Activated T-cell treated with anti-CD3 and anti-CD28 coated beads, Interleukin-2, amount 50 U/mL, for 72 hours (primary cell): ENCODE data around the gene FBXL7. TPM values are rescaled to one million over a fixed set of nuclear protein-coding genes. Genes with fewer than 3 reads are reported as not detected.

ENCODE experiments used
- ATAC-seq, 2 donors: fragments of 150-1000 bp; cut with Tn5 transposase; replicated peaks in 1 of 2; 2 replicates each; pipeline ENCODE4 v1.10.0; 2021; ENCODE audit warnings: moderate library complexity in 2 of 2, mild to moderate bottlenecking in 1 of 2
- DNase-seq, 2 donors: peaks; one replicate each; pipeline ENCODE4 v3.0.0; 2021 to 2022; ENCODE audit warnings: mixed read lengths in 1 of 2
- H3K27ac Mint-ChIP-seq: one replicate; pipeline ENCODE4 v1.8.0; 2022; ENCODE audit warnings: mild to moderate bottlenecking, moderate library complexity, mixed read lengths
- H3K27me3 Mint-ChIP-seq: one replicate; pipeline ENCODE4 v1.8.0; 2022; ENCODE audit warnings: low read depth, mixed read lengths
- H3K36me3 Mint-ChIP-seq, 2 donors: one replicate each; pipeline ENCODE4 v1.8.0; 2022; ENCODE audit warnings: mixed read lengths in 2 of 2, mild to moderate bottlenecking in 1 of 2; ENCODE audit not compliant: insufficient read depth in 2 of 2
- H3K4me1 Mint-ChIP-seq: one replicate; pipeline ENCODE4 v1.8.0; 2022; ENCODE audit warnings: low read depth, mixed read lengths
- H3K4me3 Mint-ChIP-seq, 2 donors: one replicate each; pipeline ENCODE4 v1.8.0; 2022; ENCODE audit warnings: mild to moderate bottlenecking in 2 of 2, mixed read lengths in 2 of 2, moderate library complexity in 2 of 2
- H3K9me3 Mint-ChIP-seq, 2 donors: one replicate each; pipeline ENCODE4 v1.8.0; 2022; ENCODE audit warnings: mixed read lengths in 2 of 2
- total RNA-seq, 2 donors: library from RNA; stranded (reverse); gene quantifications; one replicate each; pipeline ENCODE4 v1.2.3, GENCODE V29; 2022

The FBXL7 gene
- total RNA-seq, 2 donors from 2014 or later, result not detected

- H3K4me3 Mint-ChIP-seq, result no peak overlapping the region
- H3K27ac Mint-ChIP-seq, result no peak overlapping the region
- peaks cover 10% of the 10 kb centered on the region in 2 donors for H3K9me3 Mint-ChIP-seq
- ATAC-seq, result no peak
- H3K4me1 Mint-ChIP-seq, result no peaks in the 10 kb centered on the region
- no peak for DNase-seq
- no peaks in the 10 kb centered on the region for H3K27me3 Mint-ChIP-seq
- H3K36me3 Mint-ChIP-seq, result no peaks in the 10 kb centered on the region
These were observed 238.1 kb downstream of the FBXL7 start for GRCh38 chr5:15737871-15738664.

DNA sequence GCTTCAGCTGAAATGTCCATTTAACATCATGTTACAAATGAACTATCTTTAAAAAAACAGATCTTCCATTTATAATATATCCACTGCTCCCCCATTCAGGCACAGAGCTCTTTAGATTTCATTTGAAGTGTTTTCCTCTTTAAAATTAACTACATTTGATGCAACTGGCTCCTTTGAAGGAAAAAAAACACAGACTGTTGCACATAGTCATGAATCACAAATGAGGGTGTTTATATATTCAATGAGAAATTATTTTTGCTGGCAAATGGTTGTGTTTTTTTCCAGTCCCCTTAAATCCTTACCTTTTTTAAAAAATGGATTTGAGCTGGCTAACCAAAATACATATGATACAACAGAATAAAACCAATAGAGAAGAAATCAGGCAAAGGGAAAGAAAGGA, 240.4 kb downstream of the FBXL7 start:
- DNase-seq, result no peak
- Mint-ChIP-seq H3K27ac (peak overlapping the region; percentile 56), H3K27me3 (no peaks in the 10 kb centered on the region), H3K9me3 (peaks cover 10 to 14% of the 10 kb centered on the region in 2 donors), H3K4me1 (no peaks in the 10 kb centered on the region), H3K36me3 (peaks cover 1 to 4% of the 10 kb centered on the region in 2 donors), H3K4me3 (no peak overlapping the region)
- no peak for ATAC-seq

DNA sequence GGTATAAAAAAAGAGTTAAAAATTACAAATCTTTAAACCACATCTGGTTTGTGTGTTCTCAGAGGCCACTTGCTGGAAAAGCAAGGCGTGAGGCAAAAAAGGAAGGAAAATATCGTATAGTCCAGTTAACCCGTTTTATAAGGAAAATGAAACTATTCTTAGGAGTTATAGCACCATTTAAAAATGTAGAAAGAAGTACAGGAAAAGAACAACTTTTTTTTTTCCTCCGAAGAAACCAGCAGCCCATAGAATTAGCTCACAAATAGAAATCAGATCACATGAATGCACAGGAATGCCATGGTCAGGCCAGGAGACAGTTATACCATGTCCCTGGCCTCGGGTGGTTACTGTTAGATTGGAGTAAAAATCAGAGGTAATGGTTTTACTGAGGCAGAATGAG, 241.6 kb downstream of the FBXL7 start:
- ATAC-seq (no peak), DNase-seq (no peak)
- Mint-ChIP-seq H3K27me3 (no peaks in the 10 kb centered on the region), H3K4me3 (no peak overlapping the region), H3K27ac (no peak overlapping the region), H3K4me1 (no peaks in the 10 kb centered on the region), H3K9me3 (peaks cover 10 to 14% of the 10 kb centered on the region in 2 donors), H3K36me3 (peaks cover 1 to 4% of the 10 kb centered on the region in 2 donors)

DNA sequence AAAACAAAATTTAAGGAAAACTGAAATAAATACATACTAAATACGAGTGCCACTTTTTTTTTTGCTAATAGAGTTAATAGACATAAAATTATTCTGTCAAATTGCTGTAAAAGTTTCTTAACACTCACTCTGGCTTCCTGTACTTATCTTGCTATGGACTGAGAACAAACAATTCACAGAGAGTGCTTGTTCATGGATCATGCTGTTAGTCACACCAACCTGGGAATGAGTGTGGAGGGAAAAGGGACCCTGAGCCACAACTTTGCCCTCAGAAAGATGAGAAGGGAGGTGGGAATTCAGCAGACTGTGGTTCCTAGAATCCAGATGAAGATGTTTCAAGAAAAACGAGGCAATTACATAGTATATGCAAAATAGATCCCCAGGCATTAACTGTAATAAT, 246.9 kb downstream of the FBXL7 start:
- H3K4me3 Mint-ChIP-seq, result no peak overlapping the region
- no peaks in the 10 kb centered on the region for H3K4me1 Mint-ChIP-seq
- H3K27ac Mint-ChIP-seq, result no peak overlapping the region
- DNase-seq (no peak), ATAC-seq (no peak)
- H3K36me3 Mint-ChIP-seq, result peaks cover 1 to 4% of the 10 kb centered on the region in 2 donors
- H3K9me3 Mint-ChIP-seq, result peaks cover 10 to 12% of the 10 kb centered on the region in 2 donors
- H3K27me3 Mint-ChIP-seq, result no peaks in the 10 kb centered on the region

GRCh38 chr5:15748266-15748665, 248.3 kb downstream of the FBXL7 start:
- no peak overlapping the region for H3K27ac Mint-ChIP-seq
- H3K4me1 Mint-ChIP-seq, result no peaks in the 10 kb centered on the region
- peaks cover 1 to 4% of the 10 kb centered on the region in 2 donors for H3K36me3 Mint-ChIP-seq
- H3K9me3 Mint-ChIP-seq, result peaks cover 10% of the 10 kb centered on the region in 2 donors
- no peak for DNase-seq
- H3K27me3 Mint-ChIP-seq, result no peaks in the 10 kb centered on the region
- no peak for ATAC-seq
- H3K4me3 Mint-ChIP-seq, result no peak overlapping the region

DNA sequence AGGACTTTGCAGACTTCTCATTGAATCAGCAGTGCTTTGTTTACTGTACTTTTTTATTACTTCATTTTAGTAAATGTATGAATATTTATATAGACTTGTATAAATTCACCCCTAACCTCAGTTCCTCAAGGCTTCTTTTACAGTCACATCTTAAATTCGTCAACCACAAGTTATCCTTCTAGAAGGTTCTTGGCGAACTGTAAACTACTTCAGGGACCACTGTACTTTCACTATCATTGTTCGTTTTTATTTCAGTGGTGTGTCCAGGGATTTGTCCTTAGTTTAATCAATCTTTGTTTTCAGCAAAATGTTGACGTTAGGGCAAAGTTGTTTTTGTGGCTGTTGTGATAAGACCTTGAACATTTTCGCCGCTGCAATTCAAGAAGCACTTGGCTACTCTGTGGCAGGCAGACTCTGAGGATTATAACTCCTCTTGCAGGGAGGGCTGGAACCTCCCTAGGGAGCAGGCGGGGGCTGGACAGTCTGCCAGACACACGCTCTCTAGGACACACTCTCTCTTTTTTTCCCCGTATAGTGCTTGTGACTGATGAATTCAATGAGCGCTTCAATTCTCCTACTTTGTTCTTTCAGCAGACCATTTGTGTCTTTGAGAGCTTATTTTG, 252.8 kb downstream of the FBXL7 start:
- Mint-ChIP-seq H3K4me3 (no peak overlapping the region), H3K4me1 (no peaks in the 10 kb centered on the region), H3K9me3 (peaks cover 1 to 7% of the 10 kb centered on the region in 2 donors), H3K36me3 (no peaks in the 10 kb centered on the region), H3K27ac (no peak overlapping the region), H3K27me3 (no peaks in the 10 kb centered on the region)
- DNase-seq, result no peak
- ATAC-seq, result no peak

GRCh38 chr5:15753752-15754151, 253.8 kb downstream of the FBXL7 start:
- no peaks in the 10 kb centered on the region for H3K27me3 Mint-ChIP-seq
- H3K4me3 Mint-ChIP-seq, result no peak overlapping the region
- no peak for ATAC-seq
- no peak overlapping the region for H3K27ac Mint-ChIP-seq
- H3K4me1 Mint-ChIP-seq, result no peaks in the 10 kb centered on the region
- H3K36me3 Mint-ChIP-seq, result no peaks in the 10 kb centered on the region
- peaks cover 1 to 8% of the 10 kb centered on the region in 2 donors for H3K9me3 Mint-ChIP-seq
- DNase-seq, result no peak

- DNase-seq, result no peak
- no peak for ATAC-seq
- Mint-ChIP-seq H3K9me3 (peaks cover 1 to 8% of the 10 kb centered on the region in 2 donors), H3K27ac (no peak overlapping the region), H3K4me1 (no peaks in the 10 kb centered on the region), H3K4me3 (no peak overlapping the region), H3K27me3 (no peaks in the 10 kb centered on the region), H3K36me3 (no peaks in the 10 kb centered on the region)
These were observed 257.1 kb downstream of the FBXL7 start for GRCh38 chr5:15757103-15757502.

GRCh38 chr5:15757619-15758018, 257.6 kb downstream of the FBXL7 start:
- ATAC-seq, result no peak

GRCh38 chr5:15762668-15763067, 262.7 kb downstream of the FBXL7 start:
- peaks cover 10% of the 10 kb centered on the region in 2 donors for H3K9me3 Mint-ChIP-seq

More at GRCh38 chr5:15757619-15758018, 257.6 kb downstream of the FBXL7 start:
- Mint-ChIP-seq H3K9me3 (peaks cover 1 to 8% of the 10 kb centered on the region in 2 donors), H3K27me3 (no peaks in the 10 kb centered on the region), H3K4me1 (no peaks in the 10 kb centered on the region), H3K4me3 (no peak overlapping the region), H3K36me3 (no peaks in the 10 kb centered on the region), H3K27ac (no peak overlapping the region)
- no peak for DNase-seq

GRCh38 chr5:15763754-15764153, 263.8 kb downstream of the FBXL7 start:
- H3K27me3 Mint-ChIP-seq, result no peaks in the 10 kb centered on the region
- ATAC-seq (no peak), DNase-seq (no peak)
- H3K4me3 Mint-ChIP-seq, result no peak overlapping the region
- peaks cover 7 to 10% of the 10 kb centered on the region in 2 donors for H3K9me3 Mint-ChIP-seq
- H3K27ac Mint-ChIP-seq, result no peak overlapping the region
- no peaks in the 10 kb centered on the region for H3K4me1 Mint-ChIP-seq
- no peaks in the 10 kb centered on the region for H3K36me3 Mint-ChIP-seq

More at GRCh38 chr5:15762668-15763067, 262.7 kb downstream of the FBXL7 start:
- H3K4me3 Mint-ChIP-seq, result no peak overlapping the region
- H3K27me3 Mint-ChIP-seq, result no peaks in the 10 kb centered on the region
- no peak overlapping the region for H3K27ac Mint-ChIP-seq
- no peak for ATAC-seq
- no peaks in the 10 kb centered on the region for H3K4me1 Mint-ChIP-seq
- no peaks in the 10 kb centered on the region for H3K36me3 Mint-ChIP-seq
- no peak for DNase-seq

DNA sequence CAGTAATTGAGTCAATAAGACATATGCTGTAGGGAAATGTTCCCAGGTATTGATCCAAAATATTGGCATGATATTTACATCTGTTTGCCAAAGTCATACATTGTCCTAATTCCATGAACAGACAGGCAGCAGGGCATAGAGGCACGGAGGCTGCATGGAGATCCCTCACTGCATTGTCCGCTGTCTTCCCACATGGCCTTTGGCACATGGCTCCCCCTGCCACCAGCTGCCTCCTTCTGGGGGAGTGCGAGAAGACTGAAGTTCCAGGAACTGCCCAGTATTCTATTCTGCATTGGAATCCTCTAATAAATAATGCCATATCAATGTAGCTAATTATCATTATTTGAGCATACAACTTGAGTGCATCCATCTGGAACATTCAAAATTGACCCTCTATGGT, 269.0 kb downstream of the FBXL7 start:
- no peak for ATAC-seq
- Mint-ChIP-seq H3K4me3 (no peak overlapping the region), H3K36me3 (no peaks in the 10 kb centered on the region), H3K4me1 (no peaks in the 10 kb centered on the region), H3K27ac (no peak overlapping the region), H3K9me3 (peaks cover 7 to 11% of the 10 kb centered on the region in 2 donors), H3K27me3 (no peaks in the 10 kb centered on the region)
- no peak for DNase-seq

GRCh38 chr5:15772131-15772530, 272.2 kb downstream of the FBXL7 start:
- no peaks in the 10 kb centered on the region for H3K4me1 Mint-ChIP-seq

More at GRCh38 chr5:15772131-15772530, 272.2 kb downstream of the FBXL7 start:
- ATAC-seq (no peak), DNase-seq (no peak)
- no peak overlapping the region for H3K27ac Mint-ChIP-seq
- no peak overlapping the region for H3K4me3 Mint-ChIP-seq
- no peaks in the 10 kb centered on the region for H3K27me3 Mint-ChIP-seq
- H3K36me3 Mint-ChIP-seq, result no peaks in the 10 kb centered on the region
- H3K9me3 Mint-ChIP-seq, result peaks cover 4 to 5% of the 10 kb centered on the region in 2 donors
